DMS153 (cell line): ENCODE results near the gene FBLIM1.

Source experiments
- DNase-seq: peaks from one replicate; lab custom pipeline; 2025; lab: John Stamatoyannopoulos, UW

FBLIM1 gene

DNA sequence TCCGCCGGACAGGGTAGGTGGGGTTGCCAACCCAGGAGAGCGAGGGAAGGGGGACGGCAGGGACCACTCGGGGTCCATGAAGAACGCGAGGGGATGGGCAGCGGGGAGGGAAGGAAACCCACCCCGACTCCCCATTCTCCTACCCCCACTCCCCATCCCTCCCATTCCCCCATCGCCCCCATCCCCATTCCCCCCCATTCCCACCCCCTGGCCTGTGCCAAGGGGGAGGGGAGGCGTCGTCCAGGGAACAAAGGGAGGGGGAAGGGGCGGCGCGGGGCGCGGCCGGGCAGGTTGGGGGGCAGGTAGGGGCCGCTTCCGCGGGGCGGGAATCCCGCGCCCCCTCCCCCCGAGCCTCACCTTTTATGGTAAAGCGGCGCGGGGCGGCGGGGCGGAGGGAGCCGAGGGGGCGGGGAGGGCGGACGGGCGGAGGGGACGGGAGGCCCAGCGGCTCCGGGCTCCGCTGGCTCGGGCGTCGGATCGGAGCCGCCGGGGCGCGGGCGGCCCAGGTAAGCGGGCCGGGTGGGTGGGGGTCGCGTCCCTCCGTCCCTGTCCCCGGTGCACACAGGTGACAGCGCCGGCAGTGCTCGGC, at the start of gene FBLIM1:
TSS of gene FBLIM1 (plus strand) at position 453 of the 589 bp plus-strand sequence. CDS start 6,189 bp downstream, outside the sequence.
- no peak for DNase-seq

DNA sequence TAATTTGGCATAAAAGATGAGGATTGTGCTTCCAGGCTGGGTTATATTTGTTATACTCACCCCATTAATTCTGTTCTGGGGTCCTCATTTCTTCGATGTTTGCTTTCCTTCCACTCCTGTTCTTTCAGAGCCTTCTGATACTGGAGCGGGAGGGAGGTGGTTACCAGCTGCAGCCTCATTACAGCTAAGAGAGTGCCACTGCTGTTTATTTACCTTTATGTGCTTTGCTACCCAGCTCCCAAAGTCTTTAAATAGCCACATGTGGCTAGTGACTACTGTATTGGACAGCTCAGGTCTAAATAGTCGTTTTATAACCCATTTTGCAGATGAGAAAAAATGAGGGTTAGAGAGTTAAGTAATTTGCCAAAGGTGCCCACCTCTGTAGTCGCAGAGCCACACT, 49.4 kb upstream of the FBLIM1 start:
- no peak for DNase-seq

DNA sequence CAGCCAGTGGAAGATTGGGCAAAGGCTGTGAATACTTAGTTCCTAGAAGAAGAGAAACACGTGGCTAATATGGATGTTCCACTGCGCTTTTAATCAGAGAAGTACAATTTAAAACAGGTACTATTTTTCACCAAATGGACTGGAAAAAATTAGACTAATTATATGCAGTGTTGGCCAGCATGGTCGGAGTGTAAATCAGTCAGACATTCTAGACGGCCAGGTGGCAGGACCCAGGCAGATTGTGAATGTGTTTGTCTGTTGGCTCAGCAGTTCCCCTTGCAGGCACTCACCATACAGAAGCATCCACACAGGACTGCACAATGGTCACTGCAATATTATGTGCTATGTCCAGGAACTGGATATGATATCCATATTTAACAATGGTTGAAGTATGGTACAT, 46.4 kb upstream of the FBLIM1 start:
- DNase-seq = no peak

DNA sequence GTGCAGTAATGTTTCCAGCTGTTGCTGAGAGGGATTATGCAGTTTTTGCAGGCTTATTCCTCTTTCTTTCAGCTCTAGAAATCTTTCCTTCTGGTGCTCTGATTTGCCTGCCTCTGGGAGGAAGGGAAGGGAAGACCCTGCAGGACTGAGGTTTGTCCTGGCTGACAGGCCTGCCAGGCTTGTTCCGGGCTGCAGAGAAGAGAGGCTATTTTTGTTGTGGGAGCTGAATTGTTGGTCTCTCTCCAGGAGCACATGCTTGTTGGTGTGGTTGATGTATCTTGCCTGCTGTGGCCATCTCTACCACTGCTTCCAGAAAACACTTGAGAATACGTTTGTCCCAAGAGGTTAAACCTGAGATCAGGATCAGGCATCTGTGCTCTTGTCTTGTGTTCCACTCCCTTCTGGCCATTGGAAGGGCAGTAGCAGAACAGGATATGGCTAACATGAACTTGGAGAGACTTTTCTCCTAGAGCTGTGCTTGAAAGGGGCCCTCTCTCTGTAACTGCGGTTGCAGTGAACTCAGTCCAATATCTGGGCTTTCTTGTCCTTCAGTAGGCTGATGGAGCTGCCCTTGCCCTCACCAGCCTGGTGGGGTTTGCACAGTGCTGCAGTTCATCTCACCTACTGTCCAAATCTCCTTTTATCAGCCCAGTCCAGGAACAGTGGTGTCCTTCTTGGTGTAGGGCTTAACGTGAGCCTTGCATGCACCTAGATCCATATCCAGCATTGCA, 44.0 kb upstream of the FBLIM1 start:
- no peak for DNase-seq

GRCh38 chr1:15717418-15718125, 41.0 kb upstream of the FBLIM1 start:
- no peak for DNase-seq

DNA sequence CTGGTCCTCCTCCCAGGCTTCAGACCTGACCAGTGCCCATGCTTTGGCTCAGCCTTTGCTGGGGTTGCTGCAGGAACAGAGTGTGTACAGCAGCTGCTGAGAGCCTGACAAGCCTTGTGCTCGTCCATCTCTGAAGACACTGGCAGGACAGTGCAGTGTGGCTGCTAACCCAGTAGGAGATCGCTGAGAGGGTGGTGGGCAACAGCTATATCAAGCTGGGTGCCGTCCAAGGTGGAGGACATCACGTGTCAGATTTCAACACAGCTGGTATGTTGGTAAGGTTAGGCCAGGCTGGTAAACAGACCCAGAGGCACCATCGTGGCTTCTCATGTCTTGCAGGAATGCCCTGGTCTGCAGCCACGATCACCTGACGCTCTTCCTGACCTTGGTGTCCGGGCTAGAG, 40.4 kb upstream of the FBLIM1 start:
- DNase-seq = no peak

DNA sequence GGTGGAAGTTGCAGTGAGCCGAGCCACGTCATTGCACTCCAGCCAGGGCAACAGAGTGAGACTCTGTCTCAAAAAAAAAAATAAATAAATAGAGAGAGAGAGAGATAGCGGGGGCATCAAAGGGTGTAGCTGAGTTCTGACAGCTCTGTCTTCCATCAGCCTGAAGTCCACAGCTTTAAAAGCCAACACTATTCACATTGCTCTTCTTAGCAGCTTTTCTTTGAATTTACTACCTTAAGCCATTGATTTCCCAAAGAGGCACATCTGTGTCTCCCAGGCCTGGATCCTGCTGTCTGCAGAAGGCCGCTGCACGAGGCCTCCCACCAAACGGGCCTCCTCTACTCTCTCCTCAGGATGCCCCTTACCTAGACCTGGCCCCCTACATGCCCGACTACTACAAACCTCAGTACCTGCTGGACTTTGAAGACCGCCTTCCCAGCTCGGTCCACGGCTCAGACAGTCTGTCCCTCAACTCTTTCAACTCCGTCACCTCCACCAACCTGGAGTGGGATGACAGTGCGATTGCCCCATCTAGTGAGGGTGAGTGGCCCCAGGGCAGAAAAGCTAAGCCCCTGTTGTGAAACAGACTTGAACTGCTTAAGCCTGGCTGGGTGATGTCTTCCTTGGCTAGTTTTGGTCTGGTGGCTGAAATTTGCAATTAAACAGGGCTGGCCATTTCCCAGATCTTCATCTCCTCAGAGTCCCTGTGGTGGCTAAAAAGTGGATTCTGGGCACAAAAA, 39.0 kb upstream of the FBLIM1 start:
- DNase-seq = no peak

GRCh38 chr1:15720861-15721260, 37.7 kb upstream of the FBLIM1 start:
- no peak for DNase-seq

DNA sequence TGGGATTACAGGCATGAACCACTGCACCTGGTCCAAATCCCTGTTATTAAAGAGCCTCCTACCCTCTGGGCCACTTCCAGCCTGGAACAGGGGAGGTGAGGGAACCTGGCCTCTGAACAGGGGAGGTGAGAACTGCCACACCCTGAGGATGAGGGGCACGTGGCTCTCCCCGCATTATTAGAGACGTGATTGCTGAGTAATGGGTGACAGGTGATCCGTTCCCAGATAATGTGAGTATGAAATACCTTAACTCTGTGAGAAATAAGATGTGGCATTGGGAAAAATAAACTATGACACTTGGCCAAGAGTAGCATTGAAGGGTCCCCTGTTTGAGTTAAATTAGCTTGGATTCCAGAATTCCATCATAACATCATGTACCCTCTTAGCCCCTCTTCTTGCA, 36.2 kb upstream of the FBLIM1 start:
- no peak for DNase-seq

- no peak for DNase-seq
Measured at GRCh38 chr1:15722836-15723532, 35.6 kb upstream of the FBLIM1 start.

GRCh38 chr1:15723631-15724246, 34.9 kb upstream of the FBLIM1 start:
- DNase-seq = no peak

GRCh38 chr1:15724949-15725880, 33.4 kb upstream of the FBLIM1 start:
- DNase-seq = no peak

DNA sequence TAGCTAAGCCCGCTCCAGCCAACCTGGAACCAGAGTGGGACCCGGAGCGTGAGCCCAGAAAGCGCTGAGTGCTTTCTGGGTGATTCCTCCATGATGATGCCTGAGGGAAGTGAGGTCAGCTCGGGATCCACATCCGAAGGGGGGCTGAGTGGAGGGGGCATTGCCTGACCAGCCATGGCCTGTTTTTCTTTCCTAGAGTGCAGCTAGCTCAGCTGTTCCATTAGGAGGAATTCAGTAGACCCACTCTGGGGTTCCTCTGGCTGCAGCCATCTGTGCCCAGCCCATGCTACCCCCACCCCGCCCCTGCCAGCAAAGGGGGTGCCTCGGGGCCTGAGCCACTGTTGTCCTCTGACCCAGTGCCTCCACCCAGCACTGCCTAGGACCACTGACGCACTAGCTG, 32.1 kb upstream of the FBLIM1 start:
- DNase-seq = no peak

- no peak for DNase-seq
Measured at GRCh38 chr1:15727021-15727420, 31.6 kb upstream of the FBLIM1 start.

DNA sequence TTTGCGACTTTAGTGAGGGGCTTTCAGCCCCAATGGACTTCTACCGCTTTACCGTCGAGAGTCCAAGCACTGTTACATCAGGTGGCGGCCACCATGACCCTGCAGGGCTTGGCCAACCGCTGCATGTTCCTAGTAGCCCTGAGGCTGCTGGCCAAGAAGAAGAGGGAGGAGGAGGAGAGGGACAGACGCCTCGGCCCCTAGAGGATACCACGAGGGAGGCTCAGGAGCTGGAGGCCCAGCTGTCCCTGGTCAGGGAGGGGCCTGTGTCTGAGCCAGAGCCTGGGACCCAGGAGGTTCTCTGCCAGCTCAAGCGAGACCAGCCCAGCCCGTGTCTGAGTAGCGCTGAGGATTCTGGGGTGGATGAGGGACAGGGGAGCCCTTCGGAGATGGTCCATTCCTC, 31.2 kb upstream of the FBLIM1 start:
- DNase-seq = no peak

DNA sequence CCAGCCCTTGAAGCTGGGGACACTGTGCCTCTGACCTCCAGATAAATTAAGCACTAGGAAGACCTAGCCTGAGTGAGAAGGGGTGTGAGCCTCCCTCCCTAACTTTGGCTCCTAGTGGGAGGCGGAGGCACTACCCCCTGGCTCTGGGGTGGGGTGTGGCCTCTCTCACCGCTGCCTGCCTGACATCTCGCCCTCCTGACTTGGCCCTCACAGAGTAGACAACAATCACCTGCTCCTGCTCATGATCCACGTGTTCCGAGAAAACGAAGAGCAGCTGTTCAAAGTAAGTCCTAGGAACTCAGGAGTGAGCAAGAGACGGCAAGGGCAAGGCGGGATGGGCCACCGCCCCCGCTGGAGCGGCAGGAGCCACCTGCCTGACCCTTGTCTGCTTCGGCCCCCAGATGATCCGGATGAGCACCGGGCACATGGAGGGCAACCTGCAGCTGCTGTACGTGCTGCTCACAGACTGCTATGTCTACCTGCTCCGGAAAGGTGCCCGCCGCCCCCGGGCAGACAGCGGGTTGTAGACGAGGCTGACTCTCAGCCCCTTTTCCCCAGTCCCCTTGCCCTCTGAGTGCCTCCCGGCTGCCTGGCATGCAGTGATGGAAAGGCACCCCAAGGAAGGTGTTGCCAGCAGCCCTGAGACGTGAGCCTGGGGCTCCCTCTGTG, 30.6 kb upstream of the FBLIM1 start:
- DNase-seq = no peak

DNA sequence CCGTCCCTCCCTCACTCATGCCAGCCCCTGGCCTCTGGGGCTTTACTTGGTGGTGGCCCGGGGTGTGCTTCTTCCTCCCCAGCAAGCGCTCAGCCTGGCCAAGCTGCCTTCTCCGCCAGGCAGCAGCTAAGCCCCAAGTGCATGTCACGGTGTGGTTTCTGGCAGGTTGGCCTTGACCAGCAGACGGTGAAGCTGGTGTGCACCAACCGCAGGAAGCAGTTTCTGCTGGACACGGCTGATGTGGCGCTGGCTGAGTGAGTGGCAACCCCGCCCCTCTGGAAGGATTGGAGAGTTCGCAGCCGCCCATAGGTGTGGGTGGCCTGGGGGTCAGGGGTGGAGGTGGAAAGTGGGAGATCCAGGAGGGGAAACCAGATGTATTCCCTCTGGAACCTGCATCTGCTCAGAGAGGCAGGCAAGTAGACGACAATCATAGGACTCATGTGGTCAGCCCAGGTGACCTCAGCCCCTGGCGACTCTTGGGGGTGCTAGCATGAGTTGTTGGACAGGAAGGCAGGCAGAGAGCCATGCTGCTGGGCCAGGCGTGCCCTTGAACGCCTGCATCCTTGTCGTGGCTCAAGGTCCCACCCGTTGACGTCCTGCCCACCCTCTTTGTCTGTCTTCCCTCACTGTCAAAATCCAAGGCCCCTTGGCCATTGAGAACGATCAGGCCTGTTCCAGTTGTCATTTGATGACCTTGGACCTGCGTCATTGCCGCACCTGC, 29.5 kb upstream of the FBLIM1 start:
- no peak for DNase-seq

- DNase-seq = no peak
Measured at GRCh38 chr1:15730423-15730822, 28.2 kb upstream of the FBLIM1 start.

DNA sequence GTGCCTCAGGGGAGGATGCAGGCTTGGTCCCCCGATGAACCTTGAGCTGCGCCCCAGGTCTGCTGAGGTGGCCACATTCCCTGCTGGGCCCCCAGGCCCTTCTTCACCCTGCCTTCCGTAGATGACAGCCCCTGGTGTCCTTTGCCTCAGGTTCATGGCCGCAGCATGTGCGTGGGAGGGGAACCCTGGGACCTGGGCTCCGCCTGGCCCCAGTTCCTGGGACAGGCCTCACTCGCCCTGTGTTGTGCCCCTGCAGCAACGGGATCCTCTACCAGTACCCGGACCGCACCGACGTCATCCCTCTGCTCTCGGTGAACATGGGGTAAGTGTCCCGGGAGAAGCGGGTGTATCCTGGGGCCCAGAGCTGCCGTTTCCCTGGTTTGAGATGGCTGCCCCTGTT, 27.7 kb upstream of the FBLIM1 start:
- no peak for DNase-seq
